Nucleus accumbens (tissue), 56 donors: ENCODE results near the gene CTDSP1.

Source experiments
- DNase-seq, 56 donors: peaks; one replicate each; lab custom pipeline; 2025; lab: John Stamatoyannopoulos, UW

CTDSP1 gene

GRCh38 chr2:218448934-218449333 is 49.3 kb downstream of the CTDSP1 start:
- DNase-seq, result no peak

- DNase-seq, result no peak
Observed at GRCh38 chr2:218452079-218452478, 52.4 kb downstream of the CTDSP1 start.
